Loucy (cell line): ENCODE results near the gene REC8.

Experiments used
- H2AFZ ChIP-seq: fragments of 200-600 bp; sonication (generic); 2 replicates; pipeline ENCODE4 v1.6.0; 2016; ENCODE audit warnings: antibody characterized with exemption, mild to moderate bottlenecking, low read length, moderate library complexity
- H3F3A ChIP-seq: fragments of 200-600 bp; 2 replicates; pipeline ENCODE4 v1.6.0; 2016; ENCODE audit warnings: antibody characterized with exemption, low read depth, mild to moderate bottlenecking
- H3K27me3 ChIP-seq: fragments of 200-600 bp; sonication (generic); 2 replicates; pipeline ENCODE4 v1.6.1; 2014; ENCODE audit warnings: low read length, mild to moderate bottlenecking; ENCODE audit not compliant: insufficient read depth, poor library complexity, severe bottlenecking
- H3K36me3 ChIP-seq: fragments of 200-600 bp; sonication (generic); 2 replicates; pipeline ENCODE4 v1.6.1; 2016; ENCODE audit warnings: low read length; ENCODE audit not compliant: insufficient read depth
- H3K4me1 ChIP-seq: fragments of 200-600 bp; sonication (generic); 2 replicates; pipeline ENCODE4 v1.5.1; 2014; ENCODE audit warnings: low read length, mild to moderate bottlenecking; ENCODE audit not compliant: insufficient read depth, poor library complexity, severe bottlenecking
- H3K4me2 ChIP-seq: fragments of 200-600 bp; sonication (generic); 2 replicates; pipeline ENCODE4 v1.6.0; 2014; ENCODE audit warnings: antibody characterized with exemption, low read length, low read depth, mild to moderate bottlenecking; ENCODE audit not compliant: poor library complexity, severe bottlenecking
- H3K4me3 ChIP-seq: fragments of 200-600 bp; sonication (generic); 2 replicates; pipeline ENCODE4 v1.5.1; 2014; ENCODE audit warnings: low read length, mild to moderate bottlenecking, mixed read lengths; ENCODE audit not compliant: poor library complexity, severe bottlenecking
- H3K79me2 ChIP-seq: fragments of 200-600 bp; sonication (generic); 2 replicates; pipeline ENCODE4 v1.6.1; 2014; ENCODE audit warnings: low read length; ENCODE audit not compliant: insufficient read depth
- H3K9ac ChIP-seq: fragments of 200-600 bp; sonication (generic); 2 replicates; pipeline ENCODE4 v1.6.0; 2014; ENCODE audit warnings: mild to moderate bottlenecking, low read depth, low read length, moderate library complexity; ENCODE audit not compliant: poor library complexity, severe bottlenecking
- H3K9me2 ChIP-seq: fragments of 200-600 bp; sonication (generic); replicated peaks from 2 replicates; pipeline ENCODE4 v1.6.1; 2016; ENCODE audit warnings: low read depth, low read length, mixed read lengths
- H3K9me3 ChIP-seq: fragments of 200-600 bp; sonication (generic); 2 replicates; pipeline ENCODE4 v1.6.1; 2014; ENCODE audit warnings: mild to moderate bottlenecking, antibody characterized with exemption, low read length, low read depth; ENCODE audit not compliant: insufficient read depth
- H4K20me1 ChIP-seq: fragments of 200-600 bp; sonication (generic); 2 replicates; pipeline ENCODE4 v1.6.0; 2014; ENCODE audit warnings: antibody characterized with exemption, low read length, mild to moderate bottlenecking; ENCODE audit not compliant: insufficient read depth, poor library complexity, severe bottlenecking
- CTCF ChIP-seq: fragments of 200-600 bp; sonication (generic); conservative IDR thresholded peaks from 2 replicates; pipeline ENCODE4 v1.5.1; 2014; ENCODE audit warnings: mild to moderate bottlenecking, antibody characterized with exemption, low read length
- EZH2phosphoT487 ChIP-seq: fragments of 200-600 bp; IDR thresholded peaks from 2 replicates; pipeline ENCODE4 v1.6.1; 2018; ENCODE audit warnings: antibody characterized with exemption, mild to moderate bottlenecking, moderate library complexity, borderline replicate concordance

The REC8 gene

DNA sequence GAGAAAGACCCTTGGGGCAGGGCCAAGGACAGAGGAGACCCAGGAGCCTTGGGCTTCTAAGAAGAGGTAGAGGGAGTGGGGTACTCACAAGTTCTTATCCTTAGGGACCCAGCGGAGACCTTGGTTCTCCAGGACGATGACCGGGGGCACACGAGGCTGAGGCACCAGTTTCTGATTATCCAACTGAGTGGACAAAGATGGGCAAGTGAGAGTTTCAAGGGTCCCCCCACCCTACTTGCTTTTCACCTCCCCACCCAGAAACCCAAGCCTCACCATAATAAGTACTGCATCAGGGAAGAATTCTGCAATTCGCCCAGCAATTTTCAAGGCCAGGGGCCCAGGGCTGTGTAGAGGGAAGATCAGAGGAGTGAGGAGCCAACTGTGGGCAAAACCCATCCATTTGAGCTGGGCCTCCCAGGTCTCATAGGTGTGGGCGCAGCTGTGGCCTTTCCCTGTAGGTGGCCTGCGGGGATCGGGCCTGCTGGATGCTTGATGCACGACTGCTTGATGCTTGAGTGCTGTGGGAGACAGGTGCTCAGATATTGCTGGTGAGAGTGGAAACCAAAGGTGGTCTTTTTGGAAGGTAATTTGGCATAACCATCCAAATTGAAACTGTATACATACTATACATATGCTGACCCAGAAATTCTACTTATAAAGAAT lies 32.5 kb upstream of the REC8 start:
- Histone ChIP-seq H3K27me3 (no peaks in the 10 kb centered on the region), H3K79me2 (peaks cover 66% of the 10 kb centered on the region), H2AFZ (no peak overlapping the region), H3K9me3 (no peaks in the 10 kb centered on the region), H3K4me3 (peak overlapping the region; percentile 97), H3K36me3 (peaks cover 19% of the 10 kb centered on the region), H3F3A (no peaks in the 10 kb centered on the region), H3K4me1 (peaks cover 44% of the 10 kb centered on the region), H3K9me2 (no peaks in the 10 kb centered on the region), H3K4me2 (peak overlapping the region; percentile 81), H3K9ac (peak overlapping the region; percentile 85), H4K20me1 (peaks cover 28% of the 10 kb centered on the region)
- no peak for TF ChIP-seq EZH2phosphoT487
- TF ChIP-seq CTCF, result peak; percentile 26

DNA sequence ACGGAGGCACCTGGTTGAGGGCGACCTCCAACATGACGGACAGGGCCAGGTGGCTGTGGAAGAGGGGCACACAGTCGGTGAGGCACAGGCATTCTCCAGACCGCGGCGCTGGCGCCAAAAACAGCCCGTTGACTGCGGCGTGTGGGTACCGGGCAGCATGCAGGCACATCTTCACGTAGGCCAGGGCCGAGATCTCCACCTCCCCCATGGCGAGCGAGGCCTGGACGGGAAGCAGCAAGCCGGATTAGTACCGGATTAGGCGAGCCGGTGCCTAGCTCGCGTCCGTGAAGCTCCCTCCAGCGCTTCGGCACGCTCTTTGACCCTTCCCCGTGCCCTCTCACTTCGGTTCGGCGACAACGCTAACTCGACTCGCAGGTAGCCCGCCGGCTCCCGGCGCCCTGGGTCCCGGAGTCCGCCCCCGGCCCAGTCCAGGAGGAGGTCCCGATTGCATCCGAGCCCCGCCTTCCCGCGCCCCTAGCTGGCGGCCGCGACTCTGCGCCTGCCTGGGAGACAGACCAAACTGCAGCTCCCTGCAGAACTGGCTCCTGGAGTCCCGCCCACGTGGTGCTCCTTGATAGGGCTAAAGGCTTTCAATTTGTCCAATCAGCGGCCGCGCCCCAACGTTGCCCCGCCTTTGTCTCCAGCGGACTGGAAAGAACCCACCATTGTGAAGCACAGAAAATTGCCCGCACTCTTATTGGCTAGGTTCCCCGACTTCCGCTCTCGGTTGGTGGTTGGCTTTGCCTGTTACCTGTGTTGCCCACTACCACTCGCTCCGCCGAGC lies 30.6 kb upstream of the REC8 start, which contains the start of gene EMC9:
EMC9 (minus strand) TSS at position 495 of the 784 bp plus-strand sequence; CDS start at position 208, 287 bp downstream.
- Histone ChIP-seq H3K79me2 (peaks cover 82% of the 10 kb centered on the region), H2AFZ (peak within 1 kb of the TSS; percentile 62), H3K36me3 (peaks cover 19% of the 10 kb centered on the region), H3K4me2 (peak within 1 kb of the TSS; percentile 93), H4K20me1 (peaks cover 33% of the 10 kb centered on the region), H3K9me2 (no peaks in the 10 kb centered on the region), H3K4me3 (peak within 1 kb of the TSS; percentile 97), H3K4me1 (peaks cover 53% of the 10 kb centered on the region), H3K9ac (peak within 1 kb of the TSS; percentile 85), H3K9me3 (no peaks in the 10 kb centered on the region), H3F3A (no peaks in the 10 kb centered on the region), H3K27me3 (no peaks in the 10 kb centered on the region)
- TF ChIP-seq EZH2phosphoT487 (no peak), CTCF (peak; percentile 31; the same call in 1 of the 2 replicates)

GRCh38 chr14:24143511-24143910 lies 28.4 kb upstream of the REC8 start:
- Histone ChIP-seq H3K9ac (no peak overlapping the region), H3K27me3 (no peaks in the 10 kb centered on the region), H2AFZ (no peak overlapping the region), H3K79me2 (peaks cover 73% of the 10 kb centered on the region), H3F3A (0 out of 2 replicates have a peak, but pooled peaks cover 2% of the 10 kb centered on the region), H4K20me1 (peaks cover 34% of the 10 kb centered on the region), H3K9me3 (no peaks in the 10 kb centered on the region), H3K4me2 (peak overlapping the region; percentile 100), H3K4me1 (peaks cover 40% of the 10 kb centered on the region), H3K36me3 (peaks cover 10% of the 10 kb centered on the region), H3K9me2 (no peaks in the 10 kb centered on the region), H3K4me3 (no peak overlapping the region)
- TF ChIP-seq CTCF (no peak), EZH2phosphoT487 (no peak)
